A673 (cell line): ENCODE measurements around the gene AIM2.

Source experiments
- EZH2 ChIP-seq: fragments of 200-600 bp; sonication (generic); IDR thresholded peaks from 2 replicates; pipeline ENCODE4 v1.6.1; 2017; ENCODE audit warnings: borderline replicate concordance, low read depth, mild to moderate bottlenecking, mixed read lengths, antibody characterized with exemption, low read length; ENCODE audit not compliant: poor library complexity, severe bottlenecking
- TF ChIP-seq, protein P1 (sequence below): fragments of 300-800, 200-600 bp; sonication (generic); conservative IDR thresholded peaks from 2 replicates; pipeline ENCODE4 v1.5.1; 2017; ENCODE audit warnings: low read depth, mild to moderate bottlenecking, antibody characterized with exemption, low read length, moderate library complexity, mixed read lengths

DNA sequence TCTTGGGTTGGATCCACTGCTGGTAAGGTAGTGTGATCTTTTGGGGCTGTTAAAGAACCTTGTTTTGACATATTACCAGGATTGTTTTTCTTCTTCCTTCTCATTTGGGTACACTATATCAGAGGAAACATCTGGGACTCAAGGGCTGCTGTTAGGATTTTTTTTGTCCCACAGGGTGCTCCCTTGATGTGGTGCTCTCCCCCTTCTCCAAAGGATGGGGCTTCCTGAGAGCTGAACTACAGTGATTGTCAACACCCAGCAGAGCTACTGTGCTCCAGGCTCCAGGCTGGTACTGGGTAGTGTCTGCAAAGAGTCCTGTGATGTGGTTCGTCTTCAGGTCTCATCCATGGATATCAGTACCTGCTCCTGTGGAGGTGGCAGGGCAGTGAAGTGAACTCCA, 46.3 kb downstream of the AIM2 start:
- TF ChIP-seq, protein P1, sequence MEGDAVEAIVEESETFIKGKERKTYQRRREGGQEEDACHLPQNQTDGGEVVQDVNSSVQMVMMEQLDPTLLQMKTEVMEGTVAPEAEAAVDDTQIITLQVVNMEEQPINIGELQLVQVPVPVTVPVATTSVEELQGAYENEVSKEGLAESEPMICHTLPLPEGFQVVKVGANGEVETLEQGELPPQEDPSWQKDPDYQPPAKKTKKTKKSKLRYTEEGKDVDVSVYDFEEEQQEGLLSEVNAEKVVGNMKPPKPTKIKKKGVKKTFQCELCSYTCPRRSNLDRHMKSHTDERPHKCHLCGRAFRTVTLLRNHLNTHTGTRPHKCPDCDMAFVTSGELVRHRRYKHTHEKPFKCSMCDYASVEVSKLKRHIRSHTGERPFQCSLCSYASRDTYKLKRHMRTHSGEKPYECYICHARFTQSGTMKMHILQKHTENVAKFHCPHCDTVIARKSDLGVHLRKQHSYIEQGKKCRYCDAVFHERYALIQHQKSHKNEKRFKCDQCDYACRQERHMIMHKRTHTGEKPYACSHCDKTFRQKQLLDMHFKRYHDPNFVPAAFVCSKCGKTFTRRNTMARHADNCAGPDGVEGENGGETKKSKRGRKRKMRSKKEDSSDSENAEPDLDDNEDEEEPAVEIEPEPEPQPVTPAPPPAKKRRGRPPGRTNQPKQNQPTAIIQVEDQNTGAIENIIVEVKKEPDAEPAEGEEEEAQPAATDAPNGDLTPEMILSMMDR: no peak
- TF ChIP-seq EZH2: no peak
